Neutrophil (primary cell): ENCODE results near the gene SCRG1.

Experiments
- H3K27ac ChIP-seq: fragments of 200-600 bp; sonication (generic); 2 replicates; pipeline ENCODE4 v1.5.1; 2016; ENCODE audit warnings: mild to moderate bottlenecking, moderate library complexity
- H3K27me3 ChIP-seq: fragments of 200-600 bp; sonication (generic); 2 replicates; pipeline ENCODE4 v1.6.0; 2016; ENCODE audit warnings: mild to moderate bottlenecking
- H3K36me3 ChIP-seq: fragments of 200-600 bp; sonication (generic); 2 replicates; pipeline ENCODE4 v1.5.1; 2017
- H3K4me1 ChIP-seq, 2 experiments: fragments of 200-600 bp in 1 of 2; sonication (generic) in 1 of 2; 1 replicate in 1 of 2; 2 replicates in 1 of 2; pipeline versions ENCODE4 v1.5.1 to v1.6.1; 2013 to 2016; ENCODE audit warnings: low read depth in 1 of 2, low read length in 1 of 2, mild to moderate bottlenecking in 1 of 2, moderate library complexity in 1 of 2; ENCODE audit not compliant: control insufficient read depth in 1 of 2, insufficient read depth in 1 of 2
- H3K4me3 ChIP-seq, 2 experiments: fragments of 200-600 bp in 1 of 2; sonication (generic) in 1 of 2; 1 replicate in 1 of 2; 2 replicates in 1 of 2; pipeline ENCODE4 v1.5.1; 2013 to 2016; ENCODE audit warnings: low read depth in 1 of 2, low read length in 1 of 2, mild to moderate bottlenecking in 1 of 2, moderate library complexity in 1 of 2
- H3K9me3 ChIP-seq: fragments of 200-600 bp; sonication (generic); 2 replicates; pipeline ENCODE4 v1.5.1; 2016
- CTCF ChIP-seq: fragments of 200-600 bp; sonication (generic); IDR thresholded peaks from 2 replicates; pipeline ENCODE4 v1.5.1; 2016; ENCODE audit warnings: antibody characterized with exemption

The SCRG1 gene

GRCh38 chr4:173417833-173418232 lies 18.9 kb upstream of the SCRG1 start:
- Histone ChIP-seq H3K4me3 (no peak overlapping the region), H3K9me3 (no peaks in the 10 kb centered on the region), H3K4me1 (peaks cover 64 to 65% of the 10 kb centered on the region in 2 experiments), H3K27me3 (no peaks in the 10 kb centered on the region), H3K27ac (peak overlapping the region; percentile 64), H3K36me3 (no peaks in the 10 kb centered on the region)
- TF ChIP-seq CTCF = no peak

- H3K36me3 ChIP-seq = no peaks in the 10 kb centered on the region
- H3K27ac ChIP-seq = peak overlapping the region; percentile 86
- peak overlapping the region; percentile 43 to 59 for H3K4me3 ChIP-seq
- no peaks in the 10 kb centered on the region for H3K9me3 ChIP-seq
- peak; percentile 57 for TF ChIP-seq CTCF
- H3K27me3 ChIP-seq = no peaks in the 10 kb centered on the region
- H3K4me1 ChIP-seq = peaks cover 81 to 83% of the 10 kb centered on the region in 2 experiments
Observed at GRCh38 chr4:173415885-173416653, 17.2 kb upstream of the SCRG1 start.

GRCh38 chr4:173415092-173415491 lies 16.2 kb upstream of the SCRG1 start:
- H3K9me3 ChIP-seq = no peaks in the 10 kb centered on the region
- no peaks in the 10 kb centered on the region for H3K36me3 ChIP-seq
- no peaks in the 10 kb centered on the region for H3K27me3 ChIP-seq
- TF ChIP-seq CTCF = no peak
- peaks cover 91 to 93% of the 10 kb centered on the region in 2 experiments for H3K4me1 ChIP-seq
- H3K4me3 ChIP-seq = peak overlapping the region; percentile 43 to 59
- H3K27ac ChIP-seq = peak overlapping the region; percentile 86

GRCh38 chr4:173414456-173414855 lies 15.5 kb upstream of the SCRG1 start:
- Histone ChIP-seq H3K9me3 (no peaks in the 10 kb centered on the region), H3K27ac (peak overlapping the region; percentile 86), H3K36me3 (no peaks in the 10 kb centered on the region), H3K27me3 (no peaks in the 10 kb centered on the region), H3K4me1 (peaks cover 91 to 93% of the 10 kb centered on the region in 2 experiments), H3K4me3 (peak overlapping the region; percentile 43 to 59)
- TF ChIP-seq CTCF = no peak

GRCh38 chr4:173413036-173413435 lies 14.1 kb upstream of the SCRG1 start:
- no peaks in the 10 kb centered on the region for H3K9me3 ChIP-seq
- H3K27ac ChIP-seq = peak overlapping the region; percentile 86
- H3K36me3 ChIP-seq = no peaks in the 10 kb centered on the region
- H3K4me1 ChIP-seq = peaks cover 79 to 80% of the 10 kb centered on the region in 2 experiments
- no peaks in the 10 kb centered on the region for H3K27me3 ChIP-seq
- H3K4me3 ChIP-seq = peak overlapping the region; percentile 15 to 59
- no peak for TF ChIP-seq CTCF
